ENCODE data around the gene APOC4.

The APOC4 gene

DNA sequence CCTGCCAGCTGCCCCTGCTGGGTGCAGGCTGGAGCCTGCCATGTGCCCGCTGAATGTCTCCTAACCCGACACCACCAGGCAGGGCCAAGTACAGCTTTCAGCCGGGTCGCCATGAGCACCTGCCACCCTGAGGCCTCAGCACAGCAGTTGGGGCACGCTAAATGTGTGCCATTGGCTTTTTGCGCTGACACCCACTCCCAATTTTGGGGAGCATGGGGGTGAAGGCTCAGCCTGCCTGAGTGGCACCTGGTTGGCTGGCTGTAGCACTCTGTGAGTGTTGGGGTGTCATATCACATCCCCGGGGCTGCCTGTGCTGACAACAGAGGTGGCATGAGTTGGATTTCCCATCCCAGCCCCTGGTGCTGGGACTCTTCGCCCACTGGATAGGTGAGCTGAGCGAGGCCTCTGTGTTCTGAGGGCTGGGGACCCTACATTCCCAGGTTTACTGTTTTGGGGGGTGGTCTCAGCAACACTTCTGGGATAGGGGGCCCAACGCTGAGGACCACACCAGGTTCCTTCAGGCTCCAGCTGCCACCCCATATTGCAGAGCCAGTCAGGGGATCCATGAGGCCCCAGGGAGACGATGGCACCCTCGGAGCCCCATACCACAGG is 52.0 kb downstream of the APOC4 start:
- no peak for DNase-seq
